Amniotic epithelial cell (primary cell): Measurements from ENCODE around the gene SACS.

Source experiments
- DNase-seq: peaks from one replicate; pipeline ENCODE4 v3.0.0-alpha.2; 2010; ENCODE audit warnings: low read depth

The SACS gene

DNA sequence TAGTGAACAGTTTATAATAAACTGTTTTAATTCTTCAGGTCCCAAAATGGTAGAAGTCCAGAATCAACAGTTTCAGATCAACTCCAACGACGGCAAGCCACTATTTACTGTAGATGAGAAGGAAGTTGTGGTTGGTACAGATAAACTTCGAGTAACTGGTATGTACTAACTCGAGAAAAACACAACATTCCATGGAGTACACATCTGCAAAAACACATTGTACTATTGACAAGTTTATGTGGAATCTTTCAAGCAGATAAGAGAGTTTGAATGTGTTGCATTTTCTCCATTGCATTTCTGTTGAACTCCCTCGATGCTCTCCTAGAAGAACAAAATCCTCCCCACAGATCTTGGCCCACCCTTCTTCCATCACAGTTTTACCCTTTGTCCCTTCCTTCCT, 154.2 kb downstream of the SACS start:
- DNase-seq, result peak; percentile 75
